OCI-LY1 (cell line): ENCODE results near the gene TRIM37.

ENCODE experiments used
- H2AFZ ChIP-seq: fragments of 200-600 bp; sonication (generic), shearing (Covaris generic); 2 replicates; pipeline ENCODE4 v1.6.0; 2014; ENCODE audit warnings: antibody characterized with exemption, mild to moderate bottlenecking, low read length
- H3F3A ChIP-seq: fragments of 200-600 bp; sonication (generic), shearing (Covaris generic); 2 replicates; pipeline ENCODE4 v1.6.0; 2014; ENCODE audit warnings: mild to moderate bottlenecking, antibody characterized with exemption, low read length, moderate library complexity; ENCODE audit not compliant: insufficient read depth
- H3K27ac ChIP-seq: fragments of 200-600 bp; sonication (generic); 2 replicates; pipeline ENCODE4 v1.5.1; 2014; ENCODE audit warnings: low read length, mixed run types, mild to moderate bottlenecking, low read depth; ENCODE audit not compliant: poor library complexity, severe bottlenecking
- H3K27me3 ChIP-seq: fragments of 200-600 bp; sonication (generic); 2 replicates; pipeline ENCODE4 v1.6.0; 2014; ENCODE audit warnings: antibody characterized with exemption, mild to moderate bottlenecking, low read length, moderate library complexity; ENCODE audit not compliant: insufficient read depth
- H3K36me3 ChIP-seq: fragments of 200-600 bp; sonication (generic); 2 replicates; pipeline ENCODE4 v1.6.1; 2014; ENCODE audit warnings: mild to moderate bottlenecking, antibody characterized with exemption, low read length, moderate library complexity, mixed read lengths; ENCODE audit not compliant: insufficient read depth
- H3K4me1 ChIP-seq: fragments of 200-600 bp; sonication (generic); 2 replicates; pipeline ENCODE4 v1.5.1; 2014; ENCODE audit warnings: mild to moderate bottlenecking, low read length, moderate library complexity; ENCODE audit not compliant: insufficient read depth, severe bottlenecking
- H3K4me2 ChIP-seq: fragments of 200-600 bp; sonication (generic), shearing (Covaris generic); 2 replicates; pipeline ENCODE4 v1.6.1; 2014; ENCODE audit warnings: low read length
- H3K4me3 ChIP-seq: fragments of 200-600 bp; sonication (generic); 2 replicates; pipeline ENCODE4 v1.5.1; 2014; ENCODE audit warnings: low read length, low read depth, mild to moderate bottlenecking, mixed read lengths; ENCODE audit not compliant: poor library complexity, severe bottlenecking
- H3K79me2 ChIP-seq: fragments of 200-600 bp; shearing (Covaris generic); 2 replicates; pipeline ENCODE4 v1.6.1; 2016; ENCODE audit warnings: mixed run types, low read length, mixed read lengths; ENCODE audit not compliant: insufficient read depth
- H3K9ac ChIP-seq: fragments of 200-600 bp; sonication (generic), shearing (Covaris generic); 2 replicates; pipeline ENCODE4 v1.6.1; 2014; ENCODE audit warnings: mild to moderate bottlenecking, low read length, mixed read lengths
- H3K9me2 ChIP-seq: fragments of 200-600 bp; sonication (generic), shearing (Covaris generic); 2 replicates; pipeline ENCODE4 v1.6.1; 2014; ENCODE audit warnings: low read depth, mild to moderate bottlenecking, low read length, mixed read lengths
- H3K9me3 ChIP-seq: fragments of 200-600 bp; shearing (Covaris generic); 2 replicates; pipeline ENCODE4 v1.6.1; 2014; ENCODE audit warnings: low read length, mixed read lengths
- H4K20me1 ChIP-seq: fragments of 200-600 bp; sonication (generic), shearing (Covaris generic); 2 replicates; pipeline ENCODE4 v1.6.0; 2016; ENCODE audit warnings: mild to moderate bottlenecking, low read length; ENCODE audit not compliant: insufficient read depth
- EZH2 ChIP-seq: fragments of 200-600 bp; sonication (generic), shearing (Covaris generic); IDR thresholded peaks from 2 replicates; pipeline ENCODE4 v1.8.0; 2017; ENCODE audit warnings: borderline replicate concordance, mixed run types, mild to moderate bottlenecking, antibody characterized with exemption, low read length, moderate library complexity, mixed read lengths
- TF ChIP-seq, protein P1 (sequence below): fragments of 200-600 bp; sonication (generic), shearing (Covaris generic); IDR thresholded peaks from 2 replicates; pipeline ENCODE4 v1.5.1; 2017; ENCODE audit warnings: mild to moderate bottlenecking, antibody characterized with exemption, low read length, moderate library complexity, mixed read lengths

The TRIM37 gene

DNA sequence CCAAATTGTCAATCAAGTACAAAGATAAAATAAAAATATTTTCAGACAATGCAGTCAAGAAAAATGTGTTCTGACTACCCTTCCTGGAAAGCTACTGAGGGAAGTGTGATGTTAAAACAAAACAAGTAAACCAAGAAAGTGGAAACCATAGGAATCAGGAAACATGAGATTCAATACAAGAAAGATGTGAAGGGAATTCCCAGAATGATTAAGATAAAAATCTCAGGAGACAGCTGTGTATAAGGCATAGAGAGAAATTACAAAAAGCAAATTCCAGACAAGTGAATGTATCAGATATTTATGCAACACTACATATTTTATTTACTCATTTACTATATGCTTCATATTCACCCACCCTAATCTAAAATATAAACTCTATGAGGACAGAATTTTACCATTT lies 32.2 kb downstream of the TRIM37 start:
- H3K9me2 ChIP-seq, result no peaks in the 10 kb centered on the region
- H3K9me3 ChIP-seq, result no peaks in the 10 kb centered on the region
- no peak overlapping the region for H2AFZ ChIP-seq
- no peaks in the 10 kb centered on the region for H3K79me2 ChIP-seq
- H3K36me3 ChIP-seq, result peaks cover 62% of the 10 kb centered on the region
- H3K27me3 ChIP-seq, result no peaks in the 10 kb centered on the region
- no peaks in the 10 kb centered on the region for H4K20me1 ChIP-seq
- no peak overlapping the region for H3K4me3 ChIP-seq
- TF ChIP-seq, protein P1, sequence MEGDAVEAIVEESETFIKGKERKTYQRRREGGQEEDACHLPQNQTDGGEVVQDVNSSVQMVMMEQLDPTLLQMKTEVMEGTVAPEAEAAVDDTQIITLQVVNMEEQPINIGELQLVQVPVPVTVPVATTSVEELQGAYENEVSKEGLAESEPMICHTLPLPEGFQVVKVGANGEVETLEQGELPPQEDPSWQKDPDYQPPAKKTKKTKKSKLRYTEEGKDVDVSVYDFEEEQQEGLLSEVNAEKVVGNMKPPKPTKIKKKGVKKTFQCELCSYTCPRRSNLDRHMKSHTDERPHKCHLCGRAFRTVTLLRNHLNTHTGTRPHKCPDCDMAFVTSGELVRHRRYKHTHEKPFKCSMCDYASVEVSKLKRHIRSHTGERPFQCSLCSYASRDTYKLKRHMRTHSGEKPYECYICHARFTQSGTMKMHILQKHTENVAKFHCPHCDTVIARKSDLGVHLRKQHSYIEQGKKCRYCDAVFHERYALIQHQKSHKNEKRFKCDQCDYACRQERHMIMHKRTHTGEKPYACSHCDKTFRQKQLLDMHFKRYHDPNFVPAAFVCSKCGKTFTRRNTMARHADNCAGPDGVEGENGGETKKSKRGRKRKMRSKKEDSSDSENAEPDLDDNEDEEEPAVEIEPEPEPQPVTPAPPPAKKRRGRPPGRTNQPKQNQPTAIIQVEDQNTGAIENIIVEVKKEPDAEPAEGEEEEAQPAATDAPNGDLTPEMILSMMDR, result no peak
- TF ChIP-seq EZH2, result no peak
- no peaks in the 10 kb centered on the region for H3F3A ChIP-seq
- H3K4me1 ChIP-seq, result no peaks in the 10 kb centered on the region
- no peak overlapping the region for H3K27ac ChIP-seq
- H3K9ac ChIP-seq, result no peak overlapping the region
- no peak overlapping the region for H3K4me2 ChIP-seq

DNA sequence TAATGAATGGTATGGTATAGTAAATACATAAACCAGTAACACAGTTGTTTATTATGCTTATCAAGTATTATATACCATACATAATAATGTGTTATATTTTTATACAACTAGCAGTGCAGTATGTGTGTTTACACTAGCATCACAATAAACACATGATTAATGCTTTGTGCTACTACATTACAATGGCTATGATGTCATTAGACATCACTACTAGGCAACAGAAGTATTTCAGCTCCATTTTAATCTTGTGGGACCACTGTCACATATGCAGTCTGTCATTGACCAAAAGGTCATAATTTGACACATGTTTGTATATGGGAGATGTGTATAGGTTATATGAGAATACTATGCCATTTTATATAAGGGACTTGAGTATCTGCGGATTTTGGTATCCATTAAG lies 32.7 kb downstream of the TRIM37 start:
- Histone ChIP-seq H3K4me2 (no peak overlapping the region), H4K20me1 (no peaks in the 10 kb centered on the region), H3F3A (no peaks in the 10 kb centered on the region), H3K79me2 (no peaks in the 10 kb centered on the region), H3K4me3 (no peak overlapping the region), H3K4me1 (no peaks in the 10 kb centered on the region), H3K36me3 (peaks cover 60% of the 10 kb centered on the region), H3K9me2 (no peaks in the 10 kb centered on the region), H3K9me3 (no peaks in the 10 kb centered on the region), H3K27me3 (no peaks in the 10 kb centered on the region), H3K27ac (no peak overlapping the region), H2AFZ (no peak overlapping the region), H3K9ac (no peak overlapping the region)
- no peak for TF ChIP-seq EZH2
- TF ChIP-seq, protein P1, result no peak

- Histone ChIP-seq H3K27me3 (no peaks in the 10 kb centered on the region), H2AFZ (no peak overlapping the region), H3F3A (no peaks in the 10 kb centered on the region), H4K20me1 (no peaks in the 10 kb centered on the region), H3K79me2 (no peaks in the 10 kb centered on the region), H3K9ac (no peak overlapping the region), H3K27ac (no peak overlapping the region), H3K9me3 (no peaks in the 10 kb centered on the region), H3K4me1 (no peaks in the 10 kb centered on the region), H3K4me3 (no peak overlapping the region), H3K36me3 (peaks cover 54% of the 10 kb centered on the region), H3K9me2 (no peaks in the 10 kb centered on the region), H3K4me2 (no peak overlapping the region)
- TF ChIP-seq, protein P1, result no peak
- no peak for TF ChIP-seq EZH2
Observed at GRCh38 chr17:59069856-59070255, 36.8 kb downstream of the TRIM37 start.
